ENCODE results near the gene LCOR. TPM values are rescaled to one million over a fixed set of nuclear protein-coding genes. Genes with fewer than 3 reads are reported as not detected.

LCOR gene
- total RNA-seq, 1 donor from 2014 or later = 29.4 TPM

DNA sequence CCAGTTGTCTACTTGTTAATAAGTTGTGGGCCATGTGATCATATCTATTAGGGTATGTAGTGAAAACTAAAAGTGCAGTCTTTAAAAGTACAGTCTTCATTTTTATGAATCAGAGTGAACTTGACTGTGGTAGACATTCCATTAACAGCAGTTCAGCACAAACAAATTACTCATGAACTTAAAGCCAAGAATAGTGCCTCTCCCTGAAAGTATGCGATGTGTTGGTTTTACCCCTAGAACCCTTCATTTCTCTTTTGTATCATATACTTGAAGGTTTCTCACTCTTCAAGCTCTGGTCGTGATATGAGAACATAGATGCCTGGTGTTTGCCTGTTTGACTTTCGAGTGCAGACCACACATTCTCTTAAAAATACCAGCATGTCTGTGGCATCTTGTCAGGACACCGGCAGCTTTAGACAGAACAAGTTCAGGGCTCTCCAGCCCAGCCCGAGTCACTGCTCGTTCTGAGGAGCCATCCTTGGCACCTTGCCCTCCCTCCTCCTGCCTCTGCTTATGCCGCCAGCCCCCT is 159.3 kb downstream of the LCOR start:
- Mint-ChIP-seq H3K4me1 (ENCODE audit: low read depth) (peaks cover 31% of the 10 kb centered on the region), H3K27me3 (ENCODE audit: low read depth) (no peaks in the 10 kb centered on the region), H3K9me3 (ENCODE audit: low read depth) (no peaks in the 10 kb centered on the region), H3K27ac (ENCODE audit: unreplicated experiment) (peak overlapping the region; percentile 82), H3K36me3 (ENCODE audit: low read depth) (no peaks in the 10 kb centered on the region), H3K4me3 (ENCODE audit: unreplicated experiment) (peak overlapping the region; percentile 50)
- TF ChIP-seq, protein P1, sequence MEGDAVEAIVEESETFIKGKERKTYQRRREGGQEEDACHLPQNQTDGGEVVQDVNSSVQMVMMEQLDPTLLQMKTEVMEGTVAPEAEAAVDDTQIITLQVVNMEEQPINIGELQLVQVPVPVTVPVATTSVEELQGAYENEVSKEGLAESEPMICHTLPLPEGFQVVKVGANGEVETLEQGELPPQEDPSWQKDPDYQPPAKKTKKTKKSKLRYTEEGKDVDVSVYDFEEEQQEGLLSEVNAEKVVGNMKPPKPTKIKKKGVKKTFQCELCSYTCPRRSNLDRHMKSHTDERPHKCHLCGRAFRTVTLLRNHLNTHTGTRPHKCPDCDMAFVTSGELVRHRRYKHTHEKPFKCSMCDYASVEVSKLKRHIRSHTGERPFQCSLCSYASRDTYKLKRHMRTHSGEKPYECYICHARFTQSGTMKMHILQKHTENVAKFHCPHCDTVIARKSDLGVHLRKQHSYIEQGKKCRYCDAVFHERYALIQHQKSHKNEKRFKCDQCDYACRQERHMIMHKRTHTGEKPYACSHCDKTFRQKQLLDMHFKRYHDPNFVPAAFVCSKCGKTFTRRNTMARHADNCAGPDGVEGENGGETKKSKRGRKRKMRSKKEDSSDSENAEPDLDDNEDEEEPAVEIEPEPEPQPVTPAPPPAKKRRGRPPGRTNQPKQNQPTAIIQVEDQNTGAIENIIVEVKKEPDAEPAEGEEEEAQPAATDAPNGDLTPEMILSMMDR (IDR thresholded peaks at IDR 0.05) = no peak
- no peak for DNase-seq (ENCODE audit: low spot score)

DNA sequence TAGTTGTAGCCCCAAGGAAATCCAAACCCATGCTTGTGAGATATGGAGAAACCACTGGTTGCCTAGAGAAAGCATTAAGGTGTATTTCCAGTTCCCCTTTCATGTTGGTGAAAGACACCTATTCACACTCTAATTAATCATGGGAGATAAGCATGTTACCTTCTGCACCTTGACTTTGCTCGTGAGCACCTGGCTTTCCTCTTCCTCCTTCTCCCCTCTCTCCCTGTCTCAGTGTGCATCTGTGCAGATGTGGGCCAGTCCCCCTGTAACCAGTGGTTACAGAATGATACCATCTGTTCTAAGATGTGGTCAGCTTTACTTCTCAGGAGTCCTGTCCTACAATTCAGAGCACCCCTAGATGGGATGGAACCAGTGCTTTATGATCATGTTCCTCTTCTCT is 160.6 kb downstream of the LCOR start:
- no peaks in the 10 kb centered on the region for H3K36me3 Mint-ChIP-seq (ENCODE audit: low read depth)
- TF ChIP-seq, protein P1 (IDR thresholded peaks at IDR 0.05) = no peak
- H3K4me3 Mint-ChIP-seq (ENCODE audit: unreplicated experiment) = no peak overlapping the region
- no peak for DNase-seq (ENCODE audit: low spot score)
- H3K4me1 Mint-ChIP-seq (ENCODE audit: low read depth) = peaks cover 35% of the 10 kb centered on the region
- H3K9me3 Mint-ChIP-seq (ENCODE audit: low read depth) = no peaks in the 10 kb centered on the region
- no peak overlapping the region for H3K27ac Mint-ChIP-seq (ENCODE audit: unreplicated experiment)
- H3K27me3 Mint-ChIP-seq (ENCODE audit: low read depth) = no peaks in the 10 kb centered on the region

DNA sequence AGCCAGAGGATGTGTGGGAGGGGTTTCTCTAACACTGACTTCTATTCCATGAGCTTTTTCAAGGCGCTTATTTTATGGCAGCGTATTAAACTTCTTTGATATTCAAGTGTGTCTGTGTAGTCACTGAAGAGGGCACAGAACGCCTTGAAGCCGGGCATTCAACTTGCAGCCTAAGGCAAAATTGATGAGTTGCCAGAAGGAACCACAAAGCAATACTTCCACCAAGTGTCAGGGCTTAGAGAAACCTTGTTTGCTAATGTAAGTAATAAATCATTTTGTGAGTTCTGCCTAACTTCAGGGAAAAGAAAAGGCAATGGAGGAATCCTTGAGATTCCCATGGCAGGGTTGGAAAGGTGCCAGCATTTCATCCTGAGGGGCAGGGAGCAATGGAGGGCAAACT is 163.8 kb downstream of the LCOR start:
- Mint-ChIP-seq H3K27ac (ENCODE audit: unreplicated experiment) (no peak overlapping the region), H3K36me3 (ENCODE audit: low read depth) (no peaks in the 10 kb centered on the region), H3K9me3 (ENCODE audit: low read depth) (no peaks in the 10 kb centered on the region), H3K27me3 (ENCODE audit: low read depth) (no peaks in the 10 kb centered on the region), H3K4me1 (ENCODE audit: low read depth) (peaks cover 32% of the 10 kb centered on the region), H3K4me3 (ENCODE audit: unreplicated experiment) (no peak overlapping the region)
- TF ChIP-seq, protein P1 (IDR thresholded peaks at IDR 0.05) = no peak
- DNase-seq (ENCODE audit: low spot score) = no peak

DNA sequence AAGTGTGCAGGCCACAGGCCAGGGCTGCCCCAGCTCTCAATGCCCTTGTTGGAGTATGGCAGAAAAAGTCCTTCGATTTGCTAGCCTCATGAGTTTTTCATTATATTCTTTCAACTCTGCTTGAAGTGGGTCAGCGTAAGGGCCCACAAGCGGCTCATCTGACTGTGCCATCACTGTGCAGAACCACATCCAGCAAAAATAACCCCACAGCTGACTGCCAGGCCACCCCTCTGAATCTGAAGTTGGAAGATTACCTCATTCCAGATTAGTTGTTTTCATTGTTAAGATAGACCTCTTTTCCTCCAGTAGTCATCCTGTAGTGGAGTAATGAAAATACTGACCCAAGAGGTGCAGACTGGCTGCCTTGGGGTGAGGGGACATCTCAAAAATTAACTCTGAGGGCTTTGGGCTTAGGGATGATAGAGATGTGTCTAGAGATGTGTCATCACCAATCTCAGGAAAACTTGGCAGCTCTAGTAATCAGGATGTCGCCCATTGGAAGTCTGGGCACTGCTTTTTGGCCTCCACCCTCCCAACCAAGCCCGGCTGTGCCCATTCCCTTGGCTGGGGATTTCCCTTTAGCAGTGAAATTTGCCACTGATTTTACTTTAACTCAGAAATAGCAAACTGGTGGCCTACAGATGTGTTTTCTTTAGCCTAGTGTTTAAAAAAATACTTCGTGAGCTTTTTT is 164.3 kb downstream of the LCOR start:
- Mint-ChIP-seq H3K27me3 (ENCODE audit: low read depth) (no peaks in the 10 kb centered on the region), H3K9me3 (ENCODE audit: low read depth) (no peaks in the 10 kb centered on the region), H3K27ac (ENCODE audit: unreplicated experiment) (peak overlapping the region; percentile 22), H3K4me1 (ENCODE audit: low read depth) (peaks cover 27% of the 10 kb centered on the region), H3K36me3 (ENCODE audit: low read depth) (no peaks in the 10 kb centered on the region), H3K4me3 (ENCODE audit: unreplicated experiment) (no peak overlapping the region)
- TF ChIP-seq, protein P1 (IDR thresholded peaks at IDR 0.05) = no peak
- DNase-seq (ENCODE audit: low spot score) = no peak

DNA sequence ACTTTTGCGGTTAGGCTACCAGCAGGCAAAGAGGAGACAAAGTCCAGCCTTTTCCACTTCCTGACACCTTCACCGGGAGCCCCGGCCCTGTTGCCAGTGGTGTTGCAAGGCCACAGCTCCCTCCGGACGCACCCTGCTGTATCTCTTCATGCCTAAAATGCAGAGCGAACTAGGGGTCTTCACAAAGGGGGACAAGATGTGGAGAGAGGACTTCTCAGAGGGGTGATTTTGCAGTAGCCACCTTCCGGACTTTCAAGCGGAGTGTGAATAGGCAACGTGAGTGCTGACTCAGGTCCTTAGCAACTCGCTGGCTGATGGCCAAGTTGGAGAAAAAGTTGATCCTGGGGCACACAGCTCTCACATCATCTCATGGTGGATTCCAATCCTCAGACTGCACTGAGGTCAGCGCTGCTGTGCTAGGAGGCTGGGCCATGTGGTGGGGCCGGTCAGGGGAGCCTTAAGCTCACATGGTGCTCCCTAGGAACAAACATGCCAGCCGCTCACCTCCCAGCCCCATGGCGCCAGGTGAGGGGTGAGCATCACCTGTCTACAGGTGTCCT is 166.3 kb downstream of the LCOR start:
- Mint-ChIP-seq H3K9me3 (ENCODE audit: low read depth) (no peaks in the 10 kb centered on the region), H3K4me3 (ENCODE audit: unreplicated experiment) (no peak overlapping the region), H3K36me3 (ENCODE audit: low read depth) (no peaks in the 10 kb centered on the region), H3K27ac (ENCODE audit: unreplicated experiment) (no peak overlapping the region), H3K27me3 (ENCODE audit: low read depth) (no peaks in the 10 kb centered on the region), H3K4me1 (ENCODE audit: low read depth) (peaks cover 19% of the 10 kb centered on the region)
- DNase-seq (ENCODE audit: low spot score) = no peak
- TF ChIP-seq, protein P1 (IDR thresholded peaks at IDR 0.05) = no peak
